GM21526 (cell line): ENCODE measurements around the gene TLR3.

ENCODE experiments used
- ATAC-seq: cut with Tn5 transposase; IDR thresholded peaks from one replicate; pipeline ENCODE4 v1.9.1; 2021; ENCODE audit warnings: moderate library complexity; ENCODE audit not compliant: unreplicated experiment, low FRiP score

The TLR3 gene

GRCh38 chr4:186104114-186104889 lies 35.3 kb downstream of the TLR3 start, which contains the start of gene FAM149A:
FAM149A (plus strand) TSS chr4:186104704.
- ATAC-seq, result peak; percentile 80

- ATAC-seq, result peak; percentile 35
Observed at GRCh38 chr4:186104890-186105646, 36.1 kb downstream of the TLR3 start.

DNA sequence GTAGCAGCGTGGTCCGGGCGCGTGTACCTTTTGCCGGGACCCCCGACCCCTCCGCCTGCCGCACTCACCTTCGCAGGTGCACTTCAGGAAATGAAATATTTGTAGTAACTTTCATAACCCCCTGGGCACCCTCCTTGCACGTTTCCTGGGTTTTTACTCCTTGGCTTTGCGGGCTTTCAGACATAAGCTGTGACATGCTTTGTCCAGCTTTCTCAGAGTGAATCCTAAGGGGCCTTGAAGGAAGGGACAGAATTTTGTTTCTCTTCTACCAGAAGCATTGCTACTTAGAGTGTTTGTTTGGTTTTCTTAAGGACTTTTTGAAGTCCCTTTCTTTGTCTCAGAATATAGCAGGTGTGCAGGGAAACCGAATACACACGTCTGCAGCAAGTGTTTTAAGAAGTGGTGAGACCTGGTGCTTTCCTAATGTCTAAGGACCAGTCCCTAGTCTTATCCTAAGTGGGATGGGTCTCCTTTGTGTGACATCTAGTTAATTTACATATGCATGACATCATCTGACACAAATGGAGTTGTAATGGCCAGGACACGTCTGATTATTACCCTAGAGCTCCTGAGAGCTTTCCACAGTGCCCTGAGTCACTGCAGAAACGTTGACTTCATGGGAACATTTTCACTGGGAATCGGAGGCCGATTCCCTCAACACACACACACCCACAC lies 36.8 kb downstream of the TLR3 start:
- ATAC-seq, result peak; percentile 40

DNA sequence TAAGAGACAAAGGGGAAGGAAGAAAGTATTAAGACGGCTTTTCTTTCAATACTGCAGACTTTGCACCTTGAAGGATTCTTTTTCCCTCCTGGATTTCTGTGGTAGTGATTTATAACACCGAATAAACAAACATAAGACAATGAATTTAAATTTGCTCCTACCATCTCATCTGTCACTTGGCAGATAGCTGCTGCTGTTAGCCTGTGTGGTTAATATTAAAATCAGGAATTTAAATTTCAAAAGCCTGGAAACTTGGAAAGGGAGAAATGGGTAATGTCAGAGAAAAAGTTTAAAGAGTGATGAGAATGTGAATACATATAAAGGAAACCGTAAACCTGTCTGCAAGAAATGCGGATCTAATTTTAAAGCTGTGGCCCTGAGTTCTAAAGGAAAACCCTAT lies 39.0 kb downstream of the TLR3 start:
- ATAC-seq, result no peak

DNA sequence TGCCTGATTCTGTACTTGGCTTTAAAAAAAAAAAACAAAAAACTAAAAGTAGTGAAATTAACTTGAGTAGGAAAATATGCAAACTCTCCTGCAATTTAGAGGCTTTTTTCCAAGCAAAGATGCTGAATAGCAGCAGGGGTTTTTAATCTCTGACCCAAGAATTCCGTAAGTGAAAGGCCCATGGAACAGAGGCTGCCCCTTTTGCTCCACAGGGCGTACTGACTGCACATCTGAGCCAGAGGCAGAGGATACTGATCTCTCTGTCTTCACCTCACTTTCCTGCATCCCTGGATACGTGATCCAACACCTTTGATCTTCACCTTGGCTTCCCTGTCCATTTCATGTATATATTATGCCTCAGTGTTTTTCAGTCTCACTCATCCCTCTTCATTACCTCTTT lies 39.4 kb downstream of the TLR3 start:
- no peak for ATAC-seq

GRCh38 chr4:186109245-186109644 lies 40.3 kb downstream of the TLR3 start:
- ATAC-seq, result no peak

- ATAC-seq, result no peak
Observed at GRCh38 chr4:186116697-186117096, 47.7 kb downstream of the TLR3 start.

DNA sequence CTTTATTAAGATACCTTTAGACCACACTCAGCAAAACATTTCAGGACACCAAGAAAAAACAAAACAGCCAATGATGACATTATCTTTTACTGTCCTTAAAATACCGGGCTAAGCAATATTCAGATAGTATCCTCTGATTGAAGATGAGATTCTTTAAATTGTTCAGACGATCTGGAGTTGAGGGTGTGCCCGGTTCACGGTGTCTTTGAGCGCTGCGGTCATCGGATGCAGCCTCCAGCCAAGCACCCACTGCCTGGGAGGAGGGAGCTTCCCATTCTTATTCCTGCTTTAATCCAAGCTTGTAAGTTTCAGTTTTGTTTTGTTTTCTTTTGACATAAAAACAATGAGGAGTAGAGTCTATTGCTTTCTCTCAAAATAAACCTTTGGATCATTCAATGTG lies 49.6 kb downstream of the TLR3 start:
- no peak for ATAC-seq

DNA sequence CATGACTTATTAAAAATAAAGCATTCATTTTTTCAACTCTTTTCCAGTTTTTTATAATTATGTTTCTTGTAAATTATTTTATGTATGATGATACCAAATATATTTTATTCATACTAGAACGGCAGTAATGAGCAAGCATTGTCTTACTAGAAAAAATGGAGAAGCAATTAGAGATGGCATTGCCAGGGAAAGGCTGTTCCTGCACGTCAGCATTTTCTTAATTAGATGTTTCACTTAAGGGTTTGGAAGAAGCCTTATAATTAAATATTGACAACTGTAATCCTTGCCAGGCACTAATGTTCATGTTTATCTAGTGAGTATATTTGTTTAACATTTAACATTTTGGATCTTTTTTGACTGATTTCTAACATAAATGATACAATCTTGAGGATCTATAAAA lies 52.1 kb downstream of the TLR3 start:
- no peak for ATAC-seq

DNA sequence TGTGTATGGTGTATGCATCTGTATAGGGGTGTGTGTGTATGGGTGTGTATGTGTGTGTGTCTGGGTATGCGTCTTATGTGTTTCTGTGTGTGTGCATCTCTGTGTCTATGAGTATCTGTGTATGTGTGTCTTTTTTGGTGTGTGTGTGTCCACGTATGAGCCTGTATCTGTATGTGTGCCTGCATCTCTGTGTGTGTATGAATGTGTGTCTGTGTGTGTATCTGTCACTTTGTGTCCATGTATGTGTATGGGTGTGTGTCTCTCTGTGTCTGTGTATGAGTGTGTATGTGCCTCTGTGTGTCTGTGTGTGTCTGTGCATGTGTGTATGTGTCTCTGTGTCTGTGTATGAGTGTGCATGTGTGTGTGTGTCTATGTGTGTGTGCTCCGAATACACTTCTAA lies 59.9 kb downstream of the TLR3 start:
- no peak for ATAC-seq

GRCh38 chr4:186131935-186132334 lies 63.0 kb downstream of the TLR3 start:
- ATAC-seq, result no peak

- no peak for ATAC-seq
Observed at GRCh38 chr4:186132577-186133242, 63.8 kb downstream of the TLR3 start.

DNA sequence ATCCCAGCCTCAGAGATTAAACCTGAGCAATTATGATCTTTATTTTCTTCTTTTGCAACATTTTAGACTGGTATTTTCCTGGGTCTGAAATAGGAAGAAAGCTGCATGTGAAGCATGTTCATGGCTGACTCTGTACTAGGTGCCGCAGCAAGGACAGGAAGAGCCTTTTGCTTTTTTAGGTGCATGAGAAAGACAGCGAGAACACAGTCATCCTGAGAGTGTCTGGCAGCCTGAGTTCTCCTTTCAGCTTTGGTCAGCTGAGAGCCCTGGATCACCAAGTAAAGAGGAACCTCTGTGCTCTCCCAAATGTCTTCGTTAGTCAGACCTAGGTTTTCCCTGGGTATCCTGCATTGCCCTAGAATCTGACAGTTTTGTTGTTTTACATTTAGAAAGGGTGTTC lies 65.3 kb downstream of the TLR3 start:
- ATAC-seq, result peak; percentile 99

- ATAC-seq, result no peak
Observed at GRCh38 chr4:186134861-186135260, 65.9 kb downstream of the TLR3 start.

DNA sequence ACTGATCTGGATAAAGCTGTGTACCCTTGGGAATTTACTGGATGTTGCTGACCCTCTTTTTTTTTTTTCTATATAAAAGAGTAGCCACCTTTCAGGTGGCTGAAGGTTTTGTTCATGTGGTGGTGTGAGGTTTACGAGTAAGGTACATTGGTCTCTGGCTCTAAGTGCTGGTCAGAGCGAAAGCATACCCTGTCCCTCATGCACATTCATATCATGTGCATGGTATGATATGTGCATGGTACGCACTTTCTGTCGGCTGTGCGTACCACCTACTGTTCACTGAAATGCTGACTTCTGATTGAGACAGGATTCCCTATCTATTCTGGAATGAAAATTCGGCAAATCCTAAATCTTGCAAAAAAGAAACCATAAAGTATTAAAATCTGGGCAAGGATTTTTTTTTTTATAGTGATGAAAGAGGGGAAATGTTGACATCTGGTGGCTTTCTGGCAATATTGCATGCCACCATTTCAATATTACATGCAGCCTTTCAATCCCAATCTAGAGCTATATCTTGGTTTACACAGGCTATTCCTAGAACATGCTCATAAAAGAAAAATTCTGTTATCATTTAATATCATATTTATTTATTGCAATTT lies 68.3 kb downstream of the TLR3 start:
- ATAC-seq, result peak; percentile 32
